SU-DHL-6 (cell line): ENCODE results near the gene MOV10.

Experiments used
- H2AFZ ChIP-seq: fragments of 200-600 bp; sonication (generic); 2 replicates; pipeline ENCODE4 v1.6.1; 2014; ENCODE audit warnings: low read depth, mild to moderate bottlenecking, moderate library complexity, mixed read lengths, antibody characterized with exemption, low read length; ENCODE audit not compliant: severe bottlenecking
- H3F3A ChIP-seq: fragments of 200-600 bp; shearing (Covaris generic); 2 replicates; pipeline ENCODE4 v1.6.0; 2016; ENCODE audit warnings: antibody characterized with exemption, mild to moderate bottlenecking; ENCODE audit not compliant: insufficient read depth
- H3K27ac ChIP-seq: fragments of 200-600 bp; sonication (generic); 2 replicates; pipeline ENCODE4 v1.5.1; 2016; ENCODE audit warnings: low read depth, mild to moderate bottlenecking, low read length, moderate library complexity, mixed read lengths
- H3K27me3 ChIP-seq: fragments of 200-600 bp; sonication (generic), shearing (Covaris generic); 2 replicates; pipeline ENCODE4 v1.6.0; 2014; ENCODE audit warnings: mild to moderate bottlenecking, low read length
- H3K36me3 ChIP-seq: fragments of 200-600 bp; sonication (generic); 2 replicates; pipeline ENCODE4 v1.6.1; 2014; ENCODE audit warnings: mild to moderate bottlenecking, low read length, mixed read lengths
- H3K4me2 ChIP-seq: fragments of 300-600, 200-600 bp; shearing (Covaris generic), sonication (generic); 2 replicates; pipeline ENCODE4 v1.6.0; 2014; ENCODE audit warnings: low read length, low read depth, mild to moderate bottlenecking; ENCODE audit not compliant: poor library complexity, severe bottlenecking
- H3K4me3 ChIP-seq: fragments of 200-600 bp; sonication (generic); 2 replicates; pipeline ENCODE4 v1.5.1; 2014; ENCODE audit warnings: antibody characterized with exemption, low read length, mild to moderate bottlenecking, mixed read lengths; ENCODE audit not compliant: insufficient read depth, poor library complexity, severe bottlenecking
- H3K79me2 ChIP-seq: fragments of 200-600 bp; sonication (generic); 2 replicates; pipeline ENCODE4 v1.6.1; 2014; ENCODE audit warnings: mild to moderate bottlenecking, low read length, moderate library complexity; ENCODE audit not compliant: insufficient read depth
- H3K9ac ChIP-seq: fragments of 200-600 bp; sonication (generic); 2 replicates; pipeline ENCODE4 v1.7.0; 2014; ENCODE audit warnings: mild to moderate bottlenecking, low read length
- H3K9me2 ChIP-seq: fragments of 200-600 bp; sonication (generic); replicated peaks from 2 replicates; pipeline ENCODE4 v1.6.1; 2014; ENCODE audit warnings: low read length; ENCODE audit not compliant: insufficient read depth
- H3K9me3 ChIP-seq: fragments of 200-600 bp; sonication (generic); 2 replicates; pipeline ENCODE4 v1.6.1; 2014; ENCODE audit warnings: low read length, mixed read lengths; ENCODE audit not compliant: insufficient read depth
- H4K20me1 ChIP-seq: fragments of 200-600 bp; sonication (generic); 2 replicates; pipeline ENCODE4 v1.6.1; 2014; ENCODE audit warnings: low read depth, mild to moderate bottlenecking, antibody characterized with exemption, low read length, moderate library complexity, mixed read lengths
- EZH2phosphoT487 ChIP-seq: fragments of 200-600 bp; sonication (generic), shearing (Covaris generic); conservative IDR thresholded peaks from 2 replicates; pipeline ENCODE4 v1.6.1; 2018; ENCODE audit warnings: mild to moderate bottlenecking, antibody characterized with exemption, low read length, moderate library complexity, mixed read lengths
- TF ChIP-seq, protein P1 (sequence below): fragments of 200-600 bp; sonication (generic); IDR thresholded peaks from one replicate; pipeline ENCODE4 v1.5.1; 2017; ENCODE audit warnings: antibody characterized with exemption, mild to moderate bottlenecking, low read length, moderate library complexity; ENCODE audit not compliant: insufficient read depth, poor library complexity, severe bottlenecking

MOV10 gene

DNA sequence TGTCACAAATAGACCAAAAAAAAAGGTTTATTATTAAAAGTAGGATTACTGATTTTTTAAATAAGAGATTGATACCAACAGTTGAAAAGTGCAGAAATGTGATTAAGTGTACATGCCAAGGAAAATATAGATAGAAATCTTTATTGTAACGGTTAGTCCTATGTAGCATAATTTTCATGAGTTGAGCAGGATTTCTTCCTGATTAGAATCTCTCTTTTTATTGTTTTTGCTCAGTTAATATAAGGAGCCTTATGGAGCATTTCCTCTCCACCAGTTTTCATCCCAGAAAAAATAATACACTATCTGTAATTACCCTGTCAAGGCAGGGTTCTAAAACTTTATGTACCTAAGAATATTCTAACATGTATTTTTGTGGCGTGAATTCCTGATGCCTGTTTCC is 31.4 kb upstream of the MOV10 start:
- H2AFZ ChIP-seq, result no peak overlapping the region
- no peaks in the 10 kb centered on the region for H3K9me3 ChIP-seq
- TF ChIP-seq, protein P1, sequence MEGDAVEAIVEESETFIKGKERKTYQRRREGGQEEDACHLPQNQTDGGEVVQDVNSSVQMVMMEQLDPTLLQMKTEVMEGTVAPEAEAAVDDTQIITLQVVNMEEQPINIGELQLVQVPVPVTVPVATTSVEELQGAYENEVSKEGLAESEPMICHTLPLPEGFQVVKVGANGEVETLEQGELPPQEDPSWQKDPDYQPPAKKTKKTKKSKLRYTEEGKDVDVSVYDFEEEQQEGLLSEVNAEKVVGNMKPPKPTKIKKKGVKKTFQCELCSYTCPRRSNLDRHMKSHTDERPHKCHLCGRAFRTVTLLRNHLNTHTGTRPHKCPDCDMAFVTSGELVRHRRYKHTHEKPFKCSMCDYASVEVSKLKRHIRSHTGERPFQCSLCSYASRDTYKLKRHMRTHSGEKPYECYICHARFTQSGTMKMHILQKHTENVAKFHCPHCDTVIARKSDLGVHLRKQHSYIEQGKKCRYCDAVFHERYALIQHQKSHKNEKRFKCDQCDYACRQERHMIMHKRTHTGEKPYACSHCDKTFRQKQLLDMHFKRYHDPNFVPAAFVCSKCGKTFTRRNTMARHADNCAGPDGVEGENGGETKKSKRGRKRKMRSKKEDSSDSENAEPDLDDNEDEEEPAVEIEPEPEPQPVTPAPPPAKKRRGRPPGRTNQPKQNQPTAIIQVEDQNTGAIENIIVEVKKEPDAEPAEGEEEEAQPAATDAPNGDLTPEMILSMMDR, result no peak
- no peak for TF ChIP-seq EZH2phosphoT487
- H3K27ac ChIP-seq, result no peak overlapping the region
- H3K27me3 ChIP-seq, result no peaks in the 10 kb centered on the region
- H3K36me3 ChIP-seq, result peaks cover 25% of the 10 kb centered on the region
- H3K79me2 ChIP-seq, result peaks cover 86% of the 10 kb centered on the region
- no peak overlapping the region for H3K4me3 ChIP-seq
- H3K4me2 ChIP-seq, result no peak overlapping the region
- H4K20me1 ChIP-seq, result peaks cover 54% of the 10 kb centered on the region
- no peak overlapping the region for H3K9ac ChIP-seq
- H3K9me2 ChIP-seq, result no peaks in the 10 kb centered on the region
- H3F3A ChIP-seq, result peaks cover 3% of the 10 kb centered on the region; the same call in 1 of the 2 replicates

DNA sequence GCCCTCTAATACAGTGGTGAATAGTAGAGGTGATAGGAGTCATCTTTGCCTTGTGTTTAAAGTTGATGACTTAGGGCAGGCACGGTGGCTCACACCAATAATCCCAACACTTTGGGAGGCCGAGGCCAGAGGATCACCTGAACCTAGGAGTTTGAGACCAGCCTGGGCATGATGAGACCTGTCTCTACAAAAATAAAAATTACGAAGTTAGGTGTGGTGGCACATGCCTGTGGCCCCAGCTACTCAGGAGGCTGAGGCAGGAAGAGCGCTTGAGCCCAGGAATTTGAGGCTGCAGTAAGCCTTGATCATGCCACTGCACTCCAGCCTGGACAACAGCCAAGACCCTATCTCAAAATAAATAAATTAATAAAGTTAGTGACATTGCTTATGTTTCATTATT is 28.2 kb upstream of the MOV10 start:
- Histone ChIP-seq H3K4me3 (no peak overlapping the region), H3K27me3 (no peaks in the 10 kb centered on the region), H3K27ac (no peak overlapping the region), H3K4me2 (no peak overlapping the region), H4K20me1 (peaks cover 51% of the 10 kb centered on the region), H2AFZ (no peak overlapping the region), H3K9me3 (no peaks in the 10 kb centered on the region), H3K36me3 (peaks cover 49% of the 10 kb centered on the region), H3F3A (peaks cover 12% of the 10 kb centered on the region; the same call in 1 of the 2 replicates), H3K9ac (no peak overlapping the region), H3K9me2 (no peaks in the 10 kb centered on the region), H3K79me2 (peaks cover 100% of the 10 kb centered on the region)
- no peak for TF ChIP-seq EZH2phosphoT487
- TF ChIP-seq, protein P1, result no peak

GRCh38 chr1:112651205-112651604 is 23.3 kb upstream of the MOV10 start:
- no peak for TF ChIP-seq EZH2phosphoT487
- TF ChIP-seq, protein P1, result no peak
- Histone ChIP-seq H3K27me3 (no peaks in the 10 kb centered on the region), H4K20me1 (peaks cover 21% of the 10 kb centered on the region), H3K27ac (no peak overlapping the region), H3K9ac (no peak overlapping the region), H3K9me2 (no peaks in the 10 kb centered on the region), H3K4me2 (no peak overlapping the region), H3K79me2 (peaks cover 71% of the 10 kb centered on the region), H3K36me3 (peaks cover 62% of the 10 kb centered on the region), H3F3A (peaks cover 13% of the 10 kb centered on the region; the same call in 1 of the 2 replicates), H3K9me3 (no peaks in the 10 kb centered on the region), H3K4me3 (no peak overlapping the region), H2AFZ (no peak overlapping the region)
